Measurements from ENCODE around the gene SLF1.

The SLF1 gene

DNA sequence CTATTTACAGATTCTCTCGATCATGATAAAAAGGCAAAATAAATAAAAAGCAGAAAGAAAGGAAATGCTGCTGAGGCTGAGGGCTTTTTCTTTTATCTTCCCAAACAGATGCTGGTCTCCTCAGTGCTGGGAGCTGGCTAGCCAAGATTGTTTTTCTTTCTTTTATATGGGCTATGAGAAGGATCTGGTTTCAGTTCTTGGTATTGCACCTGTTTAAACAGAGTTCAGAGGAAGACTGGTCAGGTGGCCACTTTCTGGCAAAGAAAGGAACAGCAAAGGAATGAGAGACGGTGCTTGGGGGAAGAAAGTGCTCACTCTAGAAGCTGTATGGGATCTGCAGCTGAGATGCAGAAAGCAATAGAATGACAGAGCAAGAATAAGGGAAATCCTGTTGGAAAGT lies 88.9 kb downstream of the SLF1 start:
- no peaks in the 10 kb centered on the region for H3K9me3 ChIP-seq (ENCODE audit: control insufficient read depth, insufficient read depth, low read length)
- no peaks in the 10 kb centered on the region for H3K79me2 ChIP-seq (ENCODE audit: control insufficient read depth, low read length)
- no peak overlapping the region for H3K27ac ChIP-seq (ENCODE audit: low read depth, low read length)
- H3F3A ChIP-seq (ENCODE audit: control insufficient read depth, insufficient read depth), result no peaks in the 10 kb centered on the region
- no peaks in the 10 kb centered on the region for H3K9me2 ChIP-seq (replicated peaks; ENCODE audit: control insufficient read depth, low read length)
- no peaks in the 10 kb centered on the region for H3K4me1 ChIP-seq (ENCODE audit: control insufficient read depth, low read length)
- no peak for TF ChIP-seq EZH2phosphoT487 (IDR thresholded peaks at IDR 0.05; ENCODE audit: borderline replicate concordance, low read length)
- TF ChIP-seq, protein P1, sequence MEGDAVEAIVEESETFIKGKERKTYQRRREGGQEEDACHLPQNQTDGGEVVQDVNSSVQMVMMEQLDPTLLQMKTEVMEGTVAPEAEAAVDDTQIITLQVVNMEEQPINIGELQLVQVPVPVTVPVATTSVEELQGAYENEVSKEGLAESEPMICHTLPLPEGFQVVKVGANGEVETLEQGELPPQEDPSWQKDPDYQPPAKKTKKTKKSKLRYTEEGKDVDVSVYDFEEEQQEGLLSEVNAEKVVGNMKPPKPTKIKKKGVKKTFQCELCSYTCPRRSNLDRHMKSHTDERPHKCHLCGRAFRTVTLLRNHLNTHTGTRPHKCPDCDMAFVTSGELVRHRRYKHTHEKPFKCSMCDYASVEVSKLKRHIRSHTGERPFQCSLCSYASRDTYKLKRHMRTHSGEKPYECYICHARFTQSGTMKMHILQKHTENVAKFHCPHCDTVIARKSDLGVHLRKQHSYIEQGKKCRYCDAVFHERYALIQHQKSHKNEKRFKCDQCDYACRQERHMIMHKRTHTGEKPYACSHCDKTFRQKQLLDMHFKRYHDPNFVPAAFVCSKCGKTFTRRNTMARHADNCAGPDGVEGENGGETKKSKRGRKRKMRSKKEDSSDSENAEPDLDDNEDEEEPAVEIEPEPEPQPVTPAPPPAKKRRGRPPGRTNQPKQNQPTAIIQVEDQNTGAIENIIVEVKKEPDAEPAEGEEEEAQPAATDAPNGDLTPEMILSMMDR (IDR thresholded peaks at IDR 0.05; ENCODE audit: low read depth, low read length, poor library complexity, severe bottlenecking), result no peak
- H4K20me1 ChIP-seq (ENCODE audit: control insufficient read depth, insufficient read depth, low read depth, low read length), result no peaks in the 10 kb centered on the region
- no peak overlapping the region for H3K4me2 ChIP-seq (ENCODE audit: low read length)
- H3K4me3 ChIP-seq (ENCODE audit: low read length), result no peak overlapping the region
- H3K36me3 ChIP-seq (ENCODE audit: control insufficient read depth, low read length), result peaks cover 11% of the 10 kb centered on the region
- no peaks in the 10 kb centered on the region for H3K27me3 ChIP-seq (ENCODE audit: control insufficient read depth, low read length)

DNA sequence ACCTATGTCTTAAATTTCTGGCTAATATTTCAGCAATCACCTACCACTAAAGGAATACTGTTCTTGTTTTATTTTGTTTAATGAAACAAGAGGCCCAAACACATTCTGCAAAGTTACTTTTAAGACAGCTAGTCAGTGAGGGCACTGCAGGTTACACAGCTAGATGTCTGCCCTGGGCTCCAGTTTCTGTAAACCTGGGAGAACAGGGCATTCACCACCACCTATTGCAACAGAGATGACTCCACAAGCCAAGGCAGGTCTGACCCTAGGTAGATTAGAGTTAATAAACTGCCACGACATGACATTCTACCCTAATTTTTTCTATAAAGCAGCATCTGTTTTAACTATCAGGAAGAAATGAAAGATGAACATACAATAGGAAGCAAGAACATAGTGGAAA lies 90.8 kb downstream of the SLF1 start:
- Histone ChIP-seq H3K79me2 (ENCODE audit: control insufficient read depth, low read length) (no peaks in the 10 kb centered on the region), H3K27me3 (ENCODE audit: control insufficient read depth, low read length) (no peaks in the 10 kb centered on the region), H3K9me2 (replicated peaks; ENCODE audit: control insufficient read depth, low read length) (no peaks in the 10 kb centered on the region), H3K4me1 (ENCODE audit: control insufficient read depth, low read length) (no peaks in the 10 kb centered on the region), H4K20me1 (ENCODE audit: control insufficient read depth, insufficient read depth, low read depth, low read length) (no peaks in the 10 kb centered on the region), H3K4me3 (ENCODE audit: low read length) (no peak overlapping the region), H3K36me3 (ENCODE audit: control insufficient read depth, low read length) (peaks cover 11% of the 10 kb centered on the region), H3F3A (ENCODE audit: control insufficient read depth, insufficient read depth) (no peaks in the 10 kb centered on the region), H3K9me3 (ENCODE audit: control insufficient read depth, insufficient read depth, low read length) (no peaks in the 10 kb centered on the region), H3K27ac (ENCODE audit: low read depth, low read length) (no peak overlapping the region), H3K4me2 (ENCODE audit: low read length) (no peak overlapping the region)
- TF ChIP-seq, protein P1 (IDR thresholded peaks at IDR 0.05; ENCODE audit: low read depth, low read length, poor library complexity, severe bottlenecking), result no peak
- no peak for TF ChIP-seq EZH2phosphoT487 (IDR thresholded peaks at IDR 0.05; ENCODE audit: borderline replicate concordance, low read length)

DNA sequence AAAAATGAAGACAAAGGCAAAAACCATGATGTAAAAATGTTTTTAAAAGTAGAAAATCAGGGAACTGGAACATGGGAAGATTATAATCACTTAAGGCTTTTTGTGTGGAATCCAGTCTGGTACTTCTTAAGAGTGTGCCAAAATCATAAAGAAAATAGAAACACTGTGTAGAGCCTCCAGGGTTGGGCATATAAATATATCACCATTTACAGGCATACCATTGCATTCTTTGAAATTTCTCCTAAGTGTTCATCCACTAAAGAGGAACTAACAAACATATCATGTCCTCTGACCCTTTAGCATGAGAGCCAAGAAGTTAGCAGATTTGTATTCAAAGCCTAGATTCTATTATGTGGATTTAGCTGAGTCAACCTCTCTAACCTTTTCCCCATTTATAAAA lies 93.3 kb downstream of the SLF1 start:
- H3K36me3 ChIP-seq (ENCODE audit: control insufficient read depth, low read length), result peaks cover 11% of the 10 kb centered on the region
- H3K9me2 ChIP-seq (replicated peaks; ENCODE audit: control insufficient read depth, low read length), result no peaks in the 10 kb centered on the region
- no peak for TF ChIP-seq EZH2phosphoT487 (IDR thresholded peaks at IDR 0.05; ENCODE audit: borderline replicate concordance, low read length)
- TF ChIP-seq, protein P1 (IDR thresholded peaks at IDR 0.05; ENCODE audit: low read depth, low read length, poor library complexity, severe bottlenecking), result no peak

DNA sequence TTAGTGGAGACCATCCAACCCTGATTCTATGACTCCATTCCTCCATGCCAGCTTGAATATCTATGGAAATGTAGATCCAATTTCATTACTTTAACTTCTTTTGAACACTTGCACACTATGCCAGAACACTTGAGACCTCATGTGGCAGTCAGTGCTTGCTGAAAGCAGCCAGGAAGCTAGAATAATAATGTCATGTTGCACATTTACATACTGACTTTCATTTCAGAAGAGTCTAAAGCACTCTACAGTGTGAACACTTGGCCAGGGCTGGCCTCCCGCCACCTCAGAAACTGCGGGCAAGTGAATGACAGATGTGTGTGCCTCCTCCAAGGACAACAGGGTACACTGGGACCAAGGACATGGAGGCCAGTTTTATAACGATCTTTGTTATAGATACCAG lies 97.3 kb downstream of the SLF1 start:
- TF ChIP-seq, protein P1 (IDR thresholded peaks at IDR 0.05; ENCODE audit: low read depth, low read length, poor library complexity, severe bottlenecking), result no peak
- no peak for TF ChIP-seq EZH2phosphoT487 (IDR thresholded peaks at IDR 0.05; ENCODE audit: borderline replicate concordance, low read length)
- H3K27me3 ChIP-seq (ENCODE audit: control insufficient read depth, low read length), result no peaks in the 10 kb centered on the region
- H4K20me1 ChIP-seq (ENCODE audit: control insufficient read depth, insufficient read depth, low read depth, low read length), result no peaks in the 10 kb centered on the region
- H3K9me2 ChIP-seq (replicated peaks; ENCODE audit: control insufficient read depth, low read length), result no peaks in the 10 kb centered on the region
- no peak overlapping the region for H3K4me2 ChIP-seq (ENCODE audit: low read length)
- H3K79me2 ChIP-seq (ENCODE audit: control insufficient read depth, low read length), result no peaks in the 10 kb centered on the region
- H3K4me3 ChIP-seq (ENCODE audit: low read length), result no peak overlapping the region
- H3K27ac ChIP-seq (ENCODE audit: low read depth, low read length), result no peak overlapping the region
- no peaks in the 10 kb centered on the region for H3K9me3 ChIP-seq (ENCODE audit: control insufficient read depth, insufficient read depth, low read length)
- H3K36me3 ChIP-seq (ENCODE audit: control insufficient read depth, low read length), result no peaks in the 10 kb centered on the region
- H3K4me1 ChIP-seq (ENCODE audit: control insufficient read depth, low read length), result no peaks in the 10 kb centered on the region
- no peaks in the 10 kb centered on the region for H3F3A ChIP-seq (ENCODE audit: control insufficient read depth, insufficient read depth)

More for the DNA sequence above, 93.3 kb downstream of the SLF1 start:
- no peak overlapping the region for H3K4me3 ChIP-seq (ENCODE audit: low read length)
- no peaks in the 10 kb centered on the region for H3K27me3 ChIP-seq (ENCODE audit: control insufficient read depth, low read length)
- H4K20me1 ChIP-seq (ENCODE audit: control insufficient read depth, insufficient read depth, low read depth, low read length), result no peaks in the 10 kb centered on the region
- no peaks in the 10 kb centered on the region for H3K79me2 ChIP-seq (ENCODE audit: control insufficient read depth, low read length)
- no peaks in the 10 kb centered on the region for H3F3A ChIP-seq (ENCODE audit: control insufficient read depth, insufficient read depth)
- no peak overlapping the region for H3K27ac ChIP-seq (ENCODE audit: low read depth, low read length)
- H3K4me2 ChIP-seq (ENCODE audit: low read length), result no peak overlapping the region
- H3K9me3 ChIP-seq (ENCODE audit: control insufficient read depth, insufficient read depth, low read length), result no peaks in the 10 kb centered on the region
- H3K4me1 ChIP-seq (ENCODE audit: control insufficient read depth, low read length), result no peaks in the 10 kb centered on the region

Data from DOHH2 (cell line).